HepG2 (cell line): ENCODE measurements around the gene DSG2. TPM values are rescaled to one million over a fixed set of nuclear protein-coding genes. Genes with fewer than 3 reads are reported as not detected.

Experiments
- ETV5 ChIP-seq: IDR thresholded peaks from 2 replicates; pipeline ENCODE4 v1.6.1; 2018; ENCODE audit warnings: missing biosample characterization, missing genetic modification reagents, inconsistent platforms, borderline replicate concordance
- GABPB1 ChIP-seq: IDR thresholded peaks from 2 replicates; pipeline ENCODE4 v1.6.1; 2016; ENCODE audit warnings: mild to moderate bottlenecking, missing genetic modification reagents, moderate library complexity, missing compliant biosample characterization
- HNRNPUL1 ChIP-seq: fragments of 200-400 bp; formaldehyde crosslinking; IDR thresholded peaks from 2 replicates; pipeline ENCODE4 v1.6.1; 2017; ENCODE audit warnings: low read depth, mild to moderate bottlenecking, low read length, moderate library complexity
- JUNB ChIP-seq: sonication (generic); formaldehyde crosslinking; IDR thresholded peaks from 2 replicates; pipeline ENCODE4 v1.8.0; 2022; ENCODE audit warnings: missing genetic modification reagents, mild to moderate bottlenecking, borderline replicate concordance
- KLF11 ChIP-seq: IDR thresholded peaks from 2 replicates; pipeline ENCODE4 v1.6.1; 2016; ENCODE audit warnings: missing compliant biosample characterization
- MED8 ChIP-seq: sonication (generic); formaldehyde crosslinking; IDR thresholded peaks from 2 replicates; pipeline ENCODE4 v1.8.1; 2023; ENCODE audit warnings: mild to moderate bottlenecking, missing genetic modification reagents; ENCODE audit not compliant: insufficient replicate concordance
- ONECUT2 ChIP-seq: sonication (generic); formaldehyde crosslinking; IDR thresholded peaks from 2 replicates; pipeline ENCODE4 v1.4.0; 2020; ENCODE audit warnings: missing genetic modification reagents
- RXRA ChIP-seq: sonication (generic); formaldehyde crosslinking; IDR thresholded peaks from 2 replicates; pipeline ENCODE4 v1.5.1; 2020; ENCODE audit warnings: missing genetic modification reagents
- SMYD3 ChIP-seq: sonication (generic); formaldehyde crosslinking; IDR thresholded peaks from 2 replicates; pipeline ENCODE4 v1.8.1; 2023; ENCODE audit warnings: mild to moderate bottlenecking, missing genetic modification reagents
- SPEN ChIP-seq: sonication (generic); formaldehyde crosslinking; IDR thresholded peaks from 2 replicates; pipeline ENCODE4 v1.5.1; 2020; ENCODE audit warnings: low read depth, mild to moderate bottlenecking, missing genetic modification reagents
- TAF1 ChIP-seq: sonication (generic); formaldehyde crosslinking; IDR thresholded peaks from 2 replicates; pipeline ENCODE4 v1.4.0; 2020; ENCODE audit warnings: missing genetic modification reagents
- TRIM24 ChIP-seq: sonication (generic); formaldehyde crosslinking; IDR thresholded peaks from 2 replicates; pipeline ENCODE4 v1.8.0; 2022; ENCODE audit warnings: mild to moderate bottlenecking, missing genetic modification reagents
- YY1 ChIP-seq: IDR thresholded peaks from 2 replicates; pipeline ENCODE4 v1.6.1; 2011; ENCODE audit warnings: low read length, low read depth, moderate library complexity, mild to moderate bottlenecking; ENCODE audit not compliant: insufficient read depth, insufficient replicate concordance
- ZFP1 ChIP-seq: IDR thresholded peaks from 2 replicates; pipeline ENCODE4 v1.6.1; 2016
- ZNF180 ChIP-seq: sonication (generic); formaldehyde crosslinking; IDR thresholded peaks from 2 replicates; pipeline ENCODE4 v1.4.0; 2020; ENCODE audit warnings: low read depth, missing genetic modification reagents, borderline replicate concordance
- ZNF230 ChIP-seq: sonication (generic); formaldehyde crosslinking; IDR thresholded peaks from 2 replicates; pipeline ENCODE4 v1.4.0; 2020; ENCODE audit warnings: mild to moderate bottlenecking, missing genetic modification reagents
- ZNF280D ChIP-seq: sonication (generic); formaldehyde crosslinking; IDR thresholded peaks from 2 replicates; pipeline ENCODE4 v1.5.1; 2020; ENCODE audit warnings: mild to moderate bottlenecking, missing genetic modification reagents
- ZNF572 ChIP-seq: sonication (generic); formaldehyde crosslinking; IDR thresholded peaks from 2 replicates; pipeline ENCODE4 v1.5.1; 2020; ENCODE audit warnings: mild to moderate bottlenecking, missing genetic modification reagents
- ZNF605 ChIP-seq: sonication (generic); formaldehyde crosslinking; IDR thresholded peaks from 2 replicates; pipeline ENCODE4 v1.8.0; 2022; ENCODE audit warnings: mild to moderate bottlenecking, missing genetic modification reagents
- ZNF83 ChIP-seq: sonication (generic); formaldehyde crosslinking; IDR thresholded peaks from 2 replicates; pipeline ENCODE4 v1.4.0; 2020; ENCODE audit warnings: missing genetic modification reagents, mild to moderate bottlenecking, borderline replicate concordance
- polyA plus RNA-seq, 8 experiments: library from polyadenylated mRNA; depleted of rRNA in 3 of 8; stranded (reverse) in 7 of 8; unstranded in 1 of 8; fragments of >200 nt; fragmentation: Illumina TruSeq in 4 of 8; extraction: Trizol in 4 of 8; gene quantifications; 2 replicates each; pipeline versions ENCODE4 v1.2.1 to v1.2.3, GENCODE V29; 2011 to 2016; ENCODE audit warnings: low read depth in 4 of 8, missing spikeins in 1 of 8, mixed read lengths in 1 of 8; ENCODE audit not compliant: insufficient read depth in 1 of 8
- total RNA-seq, 5 experiments: library from RNA; depleted of rRNA; stranded (reverse); fragments of >200 nt; fragmentation: Illumina TruSeq; extraction: Trizol; gene quantifications; 2 replicates each; pipeline ENCODE4 v1.2.3, GENCODE V29; 2016; ENCODE audit warnings: low read depth in 1 of 5
- TF ChIP-seq, protein P1 (sequence below): sonication (generic); formaldehyde crosslinking; IDR thresholded peaks from 2 replicates; pipeline ENCODE4 v1.4.0; 2020; ENCODE audit warnings: missing genetic modification reagents, mild to moderate bottlenecking, borderline replicate concordance
- TF ChIP-seq, protein P2 (sequence below): IDR thresholded peaks from 2 replicates; pipeline ENCODE4 v1.6.1; 2016; ENCODE audit warnings: missing compliant biosample characterization, missing genetic modification reagents, borderline replicate concordance

Gene DSG2
- total and polyA plus RNA-seq, 2 of the 13 experiments (the other 11 are each of a cell fraction or from before 2014, with no cell fraction given), result 23.3 to 66.7 TPM

DNA sequence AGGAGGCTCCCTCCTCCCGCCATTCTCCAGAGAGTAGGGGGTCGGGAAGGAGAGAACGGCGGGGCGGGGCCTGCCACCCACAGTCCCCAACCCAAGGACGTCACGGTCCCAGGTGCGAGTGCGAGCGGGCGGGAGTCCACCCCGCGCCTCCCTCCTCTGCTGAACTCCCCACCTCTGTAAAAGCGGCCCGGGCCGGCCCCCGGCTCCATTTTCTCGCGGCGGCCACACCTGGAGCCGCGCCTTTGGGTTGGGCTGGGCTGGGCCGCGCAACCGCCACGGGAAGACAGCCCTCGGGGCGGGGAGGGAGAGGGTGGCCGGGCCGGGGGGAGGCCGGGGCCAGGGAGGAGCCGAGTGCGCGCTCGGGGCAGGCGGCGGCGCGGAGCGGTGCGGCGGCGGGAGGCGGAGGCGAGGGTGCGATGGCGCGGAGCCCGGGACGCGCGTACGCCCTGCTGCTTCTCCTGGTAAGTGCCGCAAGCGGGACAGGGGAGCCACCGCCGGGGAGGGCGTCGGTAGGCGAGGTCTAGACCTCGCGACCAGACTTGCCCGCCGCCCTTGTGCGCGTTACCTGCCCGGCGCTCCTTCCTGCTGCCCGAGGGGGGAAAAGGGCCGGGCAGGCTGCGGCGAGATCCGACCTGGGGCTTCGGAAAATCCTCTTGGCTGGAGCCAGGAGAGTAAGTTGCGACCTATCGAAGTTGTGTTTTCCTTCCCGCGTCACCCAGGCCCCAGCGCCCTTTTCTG, at the start of gene DSG2 (continued):
- no peak for TF ChIP-seq ZNF280D
- peak; percentile 51 for TF ChIP-seq GABPB1 (CRISPR knock-in tag)
- TF ChIP-seq, protein P1, sequence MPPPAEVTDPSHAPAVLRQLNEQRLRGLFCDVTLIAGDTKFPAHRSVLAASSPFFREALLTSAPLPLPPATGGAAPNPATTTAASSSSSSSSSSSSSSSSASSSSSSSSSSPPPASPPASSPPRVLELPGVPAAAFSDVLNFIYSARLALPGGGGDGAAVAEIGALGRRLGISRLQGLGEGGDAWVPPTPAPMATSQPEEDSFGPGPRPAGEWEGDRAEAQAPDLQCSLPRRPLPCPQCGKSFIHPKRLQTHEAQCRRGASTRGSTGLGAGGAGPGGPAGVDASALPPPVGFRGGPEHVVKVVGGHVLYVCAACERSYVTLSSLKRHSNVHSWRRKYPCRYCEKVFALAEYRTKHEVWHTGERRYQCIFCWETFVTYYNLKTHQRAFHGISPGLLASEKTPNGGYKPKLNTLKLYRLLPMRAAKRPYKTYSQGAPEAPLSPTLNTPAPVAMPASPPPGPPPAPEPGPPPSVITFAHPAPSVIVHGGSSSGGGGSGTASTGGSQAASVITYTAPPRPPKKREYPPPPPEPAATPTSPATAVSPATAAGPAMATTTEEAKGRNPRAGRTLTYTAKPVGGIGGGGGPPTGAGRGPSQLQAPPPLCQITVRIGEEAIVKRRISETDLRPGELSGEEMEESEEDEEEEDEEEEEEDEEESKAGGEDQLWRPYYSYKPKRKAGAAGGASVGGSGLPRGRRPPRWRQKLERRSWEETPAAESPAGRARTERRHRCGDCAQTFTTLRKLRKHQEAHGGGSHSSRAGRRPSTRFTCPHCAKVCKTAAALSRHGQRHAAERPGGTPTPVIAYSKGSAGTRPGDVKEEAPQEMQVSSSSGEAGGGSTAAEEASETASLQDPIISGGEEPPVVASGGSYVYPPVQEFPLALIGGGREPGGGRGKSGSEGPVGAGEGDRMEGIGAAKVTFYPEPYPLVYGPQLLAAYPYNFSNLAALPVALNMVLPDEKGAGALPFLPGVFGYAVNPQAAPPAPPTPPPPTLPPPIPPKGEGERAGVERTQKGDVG, result no peak
- no peak for TF ChIP-seq ONECUT2
- TF ChIP-seq RXRA, result peak; percentile 3; the same call in 1 of the 2 replicates
- TF ChIP-seq ZNF605, result no peak
- no peak for TF ChIP-seq ETV5
- TF ChIP-seq JUNB (CRISPR knock-in tag), result no peak
- TF ChIP-seq, protein P2, sequence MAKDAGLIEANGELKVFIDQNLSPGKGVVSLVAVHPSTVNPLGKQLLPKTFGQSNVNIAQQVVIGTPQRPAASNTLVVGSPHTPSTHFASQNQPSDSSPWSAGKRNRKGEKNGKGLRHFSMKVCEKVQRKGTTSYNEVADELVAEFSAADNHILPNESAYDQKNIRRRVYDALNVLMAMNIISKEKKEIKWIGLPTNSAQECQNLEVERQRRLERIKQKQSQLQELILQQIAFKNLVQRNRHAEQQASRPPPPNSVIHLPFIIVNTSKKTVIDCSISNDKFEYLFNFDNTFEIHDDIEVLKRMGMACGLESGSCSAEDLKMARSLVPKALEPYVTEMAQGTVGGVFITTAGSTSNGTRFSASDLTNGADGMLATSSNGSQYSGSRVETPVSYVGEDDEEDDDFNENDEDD (CRISPR knock-in tag), result 0 out of 2 replicates have a peak, but pooled peaks have one; percentile 26
- no peak for TF ChIP-seq ZNF180 (CRISPR knock-in tag)
- no peak for TF ChIP-seq ZFP1 (CRISPR knock-in tag)
- TF ChIP-seq TAF1 (CRISPR knock-in tag), result peak; percentile 73
- no peak for TF ChIP-seq KLF11 (CRISPR knock-in tag)
- TF ChIP-seq HNRNPUL1, result no peak
- no peak for TF ChIP-seq TRIM24 (CRISPR knock-in tag)
- TF ChIP-seq SMYD3 (CRISPR knock-in tag), result no peak
- TF ChIP-seq SPEN (CRISPR knock-in tag), result no peak
- TF ChIP-seq ZNF572 (CRISPR knock-in tag), result peak; percentile 39; the same call in 1 of the 2 replicates
- TF ChIP-seq ZNF83 (CRISPR knock-in tag), result no peak
- TF ChIP-seq YY1, result peak; percentile 16
- no peak; the same call in 1 of the 2 replicates for TF ChIP-seq ZNF230 (CRISPR knock-in tag)
- no peak for TF ChIP-seq MED8 (CRISPR knock-in tag)
